ENCODE data around the gene MRPS24. TPM values are rescaled to one million over a fixed set of nuclear protein-coding genes. Genes with fewer than 3 reads are reported as not detected.

The MRPS24 gene
- total RNA-seq, 1 donor from 2014 or later = 225 TPM

GRCh38 chr7:43888993-43889945, 20.0 kb upstream of the MRPS24 start:
- no peak for DNase-seq (ENCODE audit: low read depth)
- H3K4me3 ChIP-seq (ENCODE audit: low read depth, low read length) = no peak overlapping the region
- TF ChIP-seq, protein P1, sequence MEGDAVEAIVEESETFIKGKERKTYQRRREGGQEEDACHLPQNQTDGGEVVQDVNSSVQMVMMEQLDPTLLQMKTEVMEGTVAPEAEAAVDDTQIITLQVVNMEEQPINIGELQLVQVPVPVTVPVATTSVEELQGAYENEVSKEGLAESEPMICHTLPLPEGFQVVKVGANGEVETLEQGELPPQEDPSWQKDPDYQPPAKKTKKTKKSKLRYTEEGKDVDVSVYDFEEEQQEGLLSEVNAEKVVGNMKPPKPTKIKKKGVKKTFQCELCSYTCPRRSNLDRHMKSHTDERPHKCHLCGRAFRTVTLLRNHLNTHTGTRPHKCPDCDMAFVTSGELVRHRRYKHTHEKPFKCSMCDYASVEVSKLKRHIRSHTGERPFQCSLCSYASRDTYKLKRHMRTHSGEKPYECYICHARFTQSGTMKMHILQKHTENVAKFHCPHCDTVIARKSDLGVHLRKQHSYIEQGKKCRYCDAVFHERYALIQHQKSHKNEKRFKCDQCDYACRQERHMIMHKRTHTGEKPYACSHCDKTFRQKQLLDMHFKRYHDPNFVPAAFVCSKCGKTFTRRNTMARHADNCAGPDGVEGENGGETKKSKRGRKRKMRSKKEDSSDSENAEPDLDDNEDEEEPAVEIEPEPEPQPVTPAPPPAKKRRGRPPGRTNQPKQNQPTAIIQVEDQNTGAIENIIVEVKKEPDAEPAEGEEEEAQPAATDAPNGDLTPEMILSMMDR (conservative IDR thresholded peaks at IDR 0.05; ENCODE audit: low read depth, low read length) = no peak

GRCh38 chr7:43884617-43885016, 15.3 kb upstream of the MRPS24 start:
- H3K4me3 ChIP-seq (ENCODE audit: low read depth, low read length) = no peak overlapping the region
- DNase-seq (ENCODE audit: low read depth) = no peak
- TF ChIP-seq, protein P1 (conservative IDR thresholded peaks at IDR 0.05; ENCODE audit: low read depth, low read length) = no peak

- DNase-seq (ENCODE audit: low read depth) = no peak
- no peak overlapping the region for H3K4me3 ChIP-seq (ENCODE audit: low read depth, low read length)
- TF ChIP-seq, protein P1 (conservative IDR thresholded peaks at IDR 0.05; ENCODE audit: low read depth, low read length) = no peak
These were observed 14.9 kb upstream of the MRPS24 start for GRCh38 chr7:43884209-43884608.

GRCh38 chr7:43880596-43880995, 11.3 kb upstream of the MRPS24 start:
- TF ChIP-seq, protein P1 (conservative IDR thresholded peaks at IDR 0.05; ENCODE audit: low read depth, low read length) = no peak
- H3K4me3 ChIP-seq (ENCODE audit: low read depth, low read length) = no peak overlapping the region
- no peak for DNase-seq (ENCODE audit: low read depth)

GRCh38 chr7:43879477-43879876, 10.2 kb upstream of the MRPS24 start:
- H3K4me3 ChIP-seq (ENCODE audit: low read depth, low read length) = no peak overlapping the region
- TF ChIP-seq, protein P1 (conservative IDR thresholded peaks at IDR 0.05; ENCODE audit: low read depth, low read length) = no peak
- DNase-seq (ENCODE audit: low read depth) = peak; percentile 62

DNA sequence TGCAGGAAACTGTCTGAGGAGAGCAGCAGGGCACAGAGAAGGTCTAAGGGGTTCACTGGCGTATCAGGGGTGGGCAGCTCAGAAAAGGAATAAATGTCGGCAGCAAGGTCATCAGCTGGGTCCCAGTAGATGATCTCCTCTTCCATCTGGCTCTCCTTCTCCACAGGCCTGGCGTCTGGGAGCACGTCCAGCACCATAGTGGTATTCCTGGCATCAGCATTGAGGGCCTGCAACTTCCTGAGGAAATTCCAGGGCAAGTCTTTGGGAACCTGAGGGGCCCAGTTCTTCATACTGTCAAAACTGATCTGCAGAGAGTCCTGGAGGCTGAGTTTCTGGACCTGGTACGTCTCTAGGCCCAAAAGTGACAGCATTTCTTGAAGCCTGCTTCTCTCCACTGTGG, 9.6 kb upstream of the MRPS24 start:
- TF ChIP-seq, protein P1 (conservative IDR thresholded peaks at IDR 0.05; ENCODE audit: low read depth, low read length) = no peak
- no peak for DNase-seq (ENCODE audit: low read depth)
- H3K4me3 ChIP-seq (ENCODE audit: low read depth, low read length) = no peak overlapping the region

Measured in epithelial cell of proximal tubule (primary cell).